G401 (cell line): Measurements from ENCODE around the gene RNU7-1. TPM values are rescaled to one million over a fixed set of nuclear protein-coding genes. Genes with fewer than 3 reads are reported as not detected.

ENCODE experiments used
- DNase-seq: peaks from one replicate; pipeline ENCODE4 v3.0.0-alpha.2; 2015; ENCODE audit warnings: low spot score
- in situ Hi-C: cut with HindIII; loops from 2 replicates; pipeline ENCODE4 v1.10.0; 2016; ENCODE audit warnings: low sequenced_read_pairs, mixed read lengths
- total RNA-seq: library from RNA; depleted of rRNA; stranded (reverse); fragments of >200 nt; shearing (Covaris generic); gene quantifications from 2 replicates; pipeline ENCODE4 v1.2.3, GENCODE V29; 2014

Gene RNU7-1
- total RNA-seq, 1 experiment from 2014 or later, result not detected

DNA sequence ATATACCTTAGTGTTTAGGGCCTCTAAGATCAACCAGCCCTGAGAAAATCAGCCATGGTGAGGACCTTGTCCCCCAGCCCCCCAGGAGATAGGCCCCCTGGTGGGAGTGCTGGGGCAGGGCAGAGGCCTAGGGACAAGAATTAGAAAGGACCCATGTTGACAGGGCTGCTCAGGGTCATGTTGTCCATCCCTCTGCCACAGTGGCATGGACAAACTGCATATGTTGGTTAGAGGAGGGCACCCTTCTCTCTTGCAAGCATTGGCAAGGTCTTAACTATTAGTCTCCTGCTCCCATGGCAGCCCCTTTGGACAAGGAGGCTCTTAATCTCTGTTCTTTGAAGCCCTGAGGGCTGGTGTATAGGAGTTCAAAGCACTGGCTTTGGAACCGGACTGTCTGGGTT lies 6.8 kb downstream of the RNU7-1 start:
- DNase-seq, result no peak
- in situ Hi-C loops, result no loop called here

GRCh38 chr12:6950811-6951540 lies 7.4 kb downstream of the RNU7-1 start, which contains the start of gene PTPN6:
Gene PTPN6, plus strand, starts transcription at chr12:6951356. Its CDS starts 157 bp downstream, at chr12:6951513.
- in situ Hi-C loops, result no loop called here
- DNase-seq, result no peak

- in situ Hi-C loops, result no loop called here
These were observed 8.0 kb downstream of the RNU7-1 start for GRCh38 chr12:6951551-6952120.

DNA sequence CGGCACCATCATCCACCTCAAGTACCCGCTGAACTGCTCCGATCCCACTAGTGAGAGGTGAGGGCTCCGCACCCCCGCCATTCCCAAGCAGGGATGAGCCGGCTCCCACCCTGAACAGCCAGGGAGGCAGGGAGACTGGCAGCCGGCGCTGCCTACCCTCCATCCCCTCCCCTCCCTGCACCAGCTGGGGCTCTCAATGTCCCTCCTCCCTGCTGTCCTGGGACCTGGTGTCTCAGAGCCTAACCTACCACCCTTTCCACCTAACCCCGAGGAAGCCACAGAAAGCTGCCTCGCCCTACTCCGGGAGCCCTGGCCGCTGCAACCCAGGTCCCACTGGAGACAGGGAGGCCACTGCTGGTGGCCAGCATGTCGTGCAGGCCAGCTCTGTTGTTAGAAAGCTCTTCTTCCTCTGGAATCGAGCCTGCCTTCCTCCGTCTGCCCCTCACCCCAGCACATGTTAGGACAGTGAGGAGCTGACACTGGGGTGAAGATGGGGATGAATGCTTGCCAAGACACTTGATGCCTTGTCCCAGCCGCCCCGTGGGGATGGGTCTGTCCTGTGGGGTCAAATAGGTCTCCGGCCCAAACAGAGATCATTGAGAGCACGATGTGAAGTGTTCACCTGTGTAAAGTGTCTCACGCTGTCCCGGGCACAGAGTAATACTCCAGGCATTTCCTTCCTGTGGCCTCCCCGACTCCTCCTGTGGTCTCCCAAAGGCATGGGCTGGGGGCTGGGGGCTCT lies 8.7 kb downstream of the RNU7-1 start:
- in situ Hi-C loops, result no loop called here
- no peak for DNase-seq

More at GRCh38 chr12:6951551-6952120, 8.0 kb downstream of the RNU7-1 start:
- no peak for DNase-seq

DNA sequence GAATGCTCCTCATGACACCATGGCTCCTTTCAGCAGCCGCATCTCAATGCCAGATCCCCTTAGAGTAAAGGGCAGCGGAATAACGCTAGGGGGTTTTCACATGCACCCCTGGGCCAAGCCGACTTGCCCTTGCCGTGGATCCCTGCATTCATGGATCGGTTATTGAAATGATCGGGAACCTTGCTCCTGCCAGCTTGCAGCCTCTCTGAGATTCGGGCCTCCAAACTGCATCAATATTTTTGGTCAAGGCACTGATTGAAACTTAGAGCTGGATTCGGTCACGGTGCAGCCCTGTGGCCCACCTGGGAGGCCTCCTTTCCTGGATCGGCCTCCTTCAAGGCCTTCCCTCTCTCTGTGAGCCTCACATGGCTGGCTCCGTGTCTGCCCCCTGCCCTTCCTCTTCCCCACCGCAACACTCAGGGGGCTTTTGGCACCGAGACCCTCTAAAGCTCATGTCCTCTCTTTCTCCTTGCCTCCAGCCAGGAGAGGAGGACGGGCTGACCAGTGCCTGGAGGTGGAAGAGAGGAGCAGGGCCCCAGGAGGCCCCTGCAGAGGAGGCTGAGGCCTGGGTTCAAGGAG lies 9.3 kb downstream of the RNU7-1 start:
- no peak for DNase-seq
- in situ Hi-C loops, result no loop called here

- no peak for DNase-seq
- in situ Hi-C loops, result no loop called here
These were observed 10.1 kb downstream of the RNU7-1 start for GRCh38 chr12:6953442-6954315.

GRCh38 chr12:6954316-6955107 lies 10.9 kb downstream of the RNU7-1 start:
- in situ Hi-C loops, result no loop called here
- DNase-seq, result no peak

- no peak for DNase-seq
- in situ Hi-C loops, result no loop called here
These were observed 11.7 kb downstream of the RNU7-1 start for GRCh38 chr12:6955108-6956020.

- no peak for DNase-seq
- in situ Hi-C loops, result no loop called here
These were observed 12.6 kb downstream of the RNU7-1 start for GRCh38 chr12:6956021-6956727.

DNA sequence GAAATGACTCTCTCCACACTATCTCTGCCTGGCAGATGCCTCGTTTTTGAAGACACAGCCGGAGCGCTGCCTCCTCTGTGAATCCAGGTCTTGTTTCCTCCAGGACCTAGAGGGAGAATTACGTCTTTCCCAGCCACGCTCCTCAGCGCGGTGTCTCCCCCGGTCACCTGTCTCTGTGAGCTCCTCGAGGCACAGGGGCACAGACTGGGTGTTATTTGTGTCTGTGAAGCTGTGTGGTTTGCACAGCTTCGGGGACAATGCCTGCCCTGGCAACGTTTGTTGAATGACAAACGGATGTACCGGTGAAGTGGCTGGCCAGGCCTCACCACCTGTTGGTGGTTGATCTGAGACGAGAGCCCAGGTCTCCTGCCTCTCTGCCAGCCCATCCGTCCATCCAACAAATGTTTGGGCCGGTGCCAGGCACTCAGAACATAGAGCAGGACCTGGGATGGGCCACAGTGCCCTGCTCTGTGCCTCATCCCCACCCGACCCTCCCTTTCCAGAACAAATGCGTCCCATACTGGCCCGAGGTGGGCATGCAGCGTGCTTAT lies 13.6 kb downstream of the RNU7-1 start:
- no peak for DNase-seq
- in situ Hi-C loops, result no loop called here

- in situ Hi-C loops, result no loop called here
- no peak for DNase-seq
These were observed 14.4 kb downstream of the RNU7-1 start for GRCh38 chr12:6957741-6958608.

DNA sequence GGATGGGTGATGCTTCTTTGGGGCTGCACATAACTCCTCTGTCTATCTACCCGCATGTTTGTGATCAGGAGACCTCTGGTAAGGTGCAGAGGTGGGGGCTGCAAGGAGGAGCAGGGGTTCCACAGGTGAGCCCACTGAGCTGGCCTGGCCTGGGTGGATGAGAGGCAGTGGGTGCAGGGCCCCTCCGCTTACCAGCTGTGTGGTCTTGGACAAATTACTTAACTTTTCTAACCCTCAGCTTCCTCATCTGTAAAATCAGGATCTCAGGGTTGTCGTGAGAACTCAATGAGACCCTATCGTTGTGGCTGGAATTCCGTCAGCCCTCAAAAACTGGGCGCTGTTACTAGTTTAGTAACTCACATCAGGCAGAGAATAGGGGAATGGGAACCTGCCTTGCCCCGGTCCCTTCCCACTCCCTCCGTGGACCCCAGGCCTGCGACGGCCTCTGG lies 15.0 kb downstream of the RNU7-1 start:
- in situ Hi-C loops, result no loop called here
- no peak for DNase-seq

DNA sequence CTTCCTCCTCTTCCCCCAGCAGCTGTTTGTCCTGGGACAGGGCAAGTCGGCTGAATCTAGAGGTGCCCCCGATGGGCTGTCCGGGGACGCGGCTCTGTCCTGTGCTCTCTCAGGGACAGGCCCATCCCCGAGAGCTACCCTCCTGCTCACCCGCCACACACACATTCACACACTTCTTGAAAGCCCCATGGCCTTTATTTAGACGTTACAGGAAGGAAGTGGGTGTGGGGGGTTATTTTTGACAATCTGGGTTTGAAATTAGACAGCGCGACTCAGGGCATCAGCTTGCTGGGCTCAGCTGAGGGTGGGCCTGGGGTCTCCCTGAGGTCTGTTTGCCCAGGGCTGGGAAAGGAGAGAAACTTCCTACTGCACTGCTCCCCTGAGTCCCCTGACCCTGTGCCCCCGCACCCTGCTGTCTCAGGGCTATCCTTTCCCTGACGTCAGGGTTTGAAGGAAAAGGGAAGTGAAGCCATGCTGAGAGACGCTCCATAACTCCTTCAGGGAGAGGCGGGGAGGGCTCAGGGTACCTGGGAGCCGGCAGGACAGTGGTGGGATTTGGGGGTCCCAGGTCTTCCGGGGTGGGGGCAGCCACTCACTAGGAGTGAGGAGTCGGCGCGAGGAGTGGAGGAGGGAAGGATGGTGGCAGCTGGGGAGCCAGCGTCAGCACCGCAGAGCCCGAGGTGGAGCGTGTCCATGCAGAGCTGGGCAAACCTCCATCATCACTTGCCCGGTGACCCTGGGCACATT lies 15.6 kb downstream of the RNU7-1 start:
- DNase-seq, result no peak
- in situ Hi-C loops, result no loop called here

DNA sequence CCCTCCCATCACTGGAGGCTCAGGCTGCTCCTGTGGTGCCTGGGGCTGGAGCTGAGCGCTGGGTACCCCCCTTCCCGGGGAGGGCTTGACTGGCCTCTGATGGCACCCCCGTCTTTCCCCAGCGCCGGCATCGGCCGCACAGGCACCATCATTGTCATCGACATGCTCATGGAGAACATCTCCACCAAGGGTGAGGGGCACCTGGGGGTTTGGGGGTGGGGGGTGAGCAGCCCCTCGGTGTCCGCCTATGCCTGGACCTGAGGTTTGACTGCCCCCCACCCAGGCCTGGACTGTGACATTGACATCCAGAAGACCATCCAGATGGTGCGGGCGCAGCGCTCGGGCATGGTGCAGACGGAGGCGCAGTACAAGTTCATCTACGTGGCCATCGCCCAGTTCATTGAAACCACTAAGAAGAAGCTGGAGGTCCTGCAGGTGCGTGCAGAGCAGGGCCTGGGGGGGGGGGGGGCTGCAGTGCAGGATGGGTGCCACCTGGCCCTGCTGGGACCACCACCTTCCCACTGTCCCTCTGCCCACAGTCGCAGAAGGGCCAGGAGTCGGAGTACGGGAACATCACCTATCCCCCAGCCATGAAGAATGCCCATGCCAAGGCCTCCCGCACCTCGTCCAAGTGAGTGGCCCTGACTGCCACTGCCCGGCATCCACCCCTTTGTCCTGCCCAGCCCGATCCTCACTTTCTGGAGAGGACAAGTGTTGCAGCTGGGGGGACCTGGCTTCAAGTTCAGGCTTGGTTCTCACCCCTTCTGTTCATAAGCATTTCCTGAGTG lies 16.4 kb downstream of the RNU7-1 start:
- in situ Hi-C loops, result no loop called here
- no peak for DNase-seq
